Spleen (tissue), 7 donors: ENCODE results near the gene UBAC1.

Experiments used
- CTCF ChIP-seq, 11 experiments: fragments of 200-600 bp in 7 of 11; fragments of 450-650 bp in 4 of 11; sonication (generic) in 4 of 11; IDR thresholded peaks in 8 of 11; conservative IDR thresholded peaks in 3 of 11; 1 replicate in 7 of 11; 2 replicates in 4 of 11; pipeline versions ENCODE4 v1.4.0 to v1.8.0; 2016 to 2021; ENCODE audit warnings: antibody characterized with exemption in 11 of 11, inconsistent platforms in 4 of 11, mild to moderate bottlenecking in 1 of 11
- POLR2A ChIP-seq, 3 donors: fragments of 450-650 bp; IDR thresholded peaks; one replicate each; pipeline ENCODE4 v1.5.1; 2017; ENCODE audit warnings: antibody characterized with exemption in 3 of 3, mild to moderate bottlenecking in 1 of 3
- donor health status: DM: no; HTN: no; CAD: no; lungs with moderate emphysema.
- donor health status: DM: no; HTN: no; CAD: no.
- donor health status: DM: no; HTN: no; CAD: no.

- TF ChIP-seq POLR2A (IDR thresholded peaks at IDR 0.05): no peak
- no peak for TF ChIP-seq CTCF (IDR thresholded peaks at IDR 0.05 in 8 of 11, conservative IDR thresholded peaks at IDR 0.05 in 3 of 11)
Measured at GRCh38 chr9:135989157-135989556, 28.0 kb upstream of the UBAC1 start.
